BLaER1 treated with 17β-estradiol and CSF1 and Interleukin-3, amounts not matched to agents 10 nM and 100 nM (cell line): ENCODE measurements around the gene ZFP57.

Source experiments
- H3K27ac ChIP-seq, 11 experiments: shearing (Covaris generic); formaldehyde crosslinking; 2 replicates each; pipeline ENCODE4 v1.8.1; 2022
- H3K27me3 ChIP-seq, 11 experiments: shearing (Covaris generic); formaldehyde crosslinking; 2 replicates each; pipeline ENCODE4 v1.8.1; 2022
- H3K36me3 ChIP-seq, 11 experiments: shearing (Covaris generic); formaldehyde crosslinking; 2 replicates each; pipeline ENCODE4 v1.8.1; 2022
- H3K4me1 ChIP-seq, 10 experiments: shearing (Covaris generic); formaldehyde crosslinking; 2 replicates each; pipeline ENCODE4 v1.8.1; 2022
- H3K4me2 ChIP-seq, 11 experiments: shearing (Covaris generic); formaldehyde crosslinking; 2 replicates each; pipeline ENCODE4 v1.8.1; 2022
- H3K4me3 ChIP-seq, 10 experiments: shearing (Covaris generic); formaldehyde crosslinking; 2 replicates each; pipeline ENCODE4 v1.8.1; 2022
- H3K9ac ChIP-seq, 11 experiments: shearing (Covaris generic); formaldehyde crosslinking; 2 replicates each; pipeline ENCODE4 v1.8.1; 2022
- H3K9me3 ChIP-seq, 11 experiments: shearing (Covaris generic); formaldehyde crosslinking; replicated peaks in 1 of 11; 2 replicates each; pipeline ENCODE4 v1.8.1; 2022
- H4K20me1 ChIP-seq, 11 experiments: shearing (Covaris generic); formaldehyde crosslinking; 2 replicates each; pipeline ENCODE4 v1.8.1; 2022
- Cebpa-rat ChIP-seq, 11 experiments: shearing (Covaris generic); IDR thresholded peaks; 2 replicates each; pipeline ENCODE4 v1.8.1; 2022

Gene ZFP57

GRCh38 chr6:29724937-29725869 lies 44.3 kb upstream of the ZFP57 start:
- H3K9me3 ChIP-seq = peaks cover 0 to 9% (median 0%) of the 10 kb centered on the region in 11 experiments; a peak in 1 of 22 replicates
- H3K4me2 ChIP-seq = peak overlapping the region in 9 of 11 experiments; percentile 82 to 93 (median 91); a peak in 11 of 22 replicates
- H3K27me3 ChIP-seq = peaks cover 16 to 44% (median 31%) of the 10 kb centered on the region in 11 experiments
- peaks cover 0 to 34% (median 13%) of the 10 kb centered on the region in 11 experiments; a peak in 14 of 22 replicates for H3K36me3 ChIP-seq
- H3K4me3 ChIP-seq = peak overlapping the region in 3 of 10 experiments; percentile 78 to 83 (median 83); a peak in 2 of 20 replicates
- H3K27ac ChIP-seq = no peak overlapping the region
- H3K4me1 ChIP-seq = peaks cover 0 to 19% (median 5%) of the 10 kb centered on the region in 10 experiments; a peak in 9 of 20 replicates
- no peak for TF ChIP-seq Cebpa-rat (IDR thresholded peaks at IDR 0.05)
- H3K9ac ChIP-seq = no peak overlapping the region
- peaks cover 0 to 27% (median 16%) of the 10 kb centered on the region in 11 experiments; a peak in 10 of 22 replicates for H4K20me1 ChIP-seq

GRCh38 chr6:29723666-29724588 lies 43.0 kb upstream of the ZFP57 start:
- Histone ChIP-seq H3K27ac (peak overlapping the region; percentile 57 to 76 (median 70); a peak in 21 of 22 replicates), H3K4me1 (peaks cover 0 to 19% (median 5%) of the 10 kb centered on the region in 10 experiments; a peak in 9 of 20 replicates), H3K4me2 (peak overlapping the region; percentile 82 to 93 (median 91)), H3K36me3 (peaks cover 0 to 34% (median 13%) of the 10 kb centered on the region in 11 experiments; a peak in 14 of 22 replicates), H3K27me3 (peaks cover 16 to 44% (median 31%) of the 10 kb centered on the region in 11 experiments), H4K20me1 (peaks cover 0 to 27% (median 16%) of the 10 kb centered on the region in 11 experiments; a peak in 10 of 22 replicates), H3K4me3 (peak overlapping the region; percentile 66 to 83 (median 80)), H3K9ac (peak overlapping the region; percentile 73 to 82 (median 80)), H3K9me3 (peaks cover 0 to 9% (median 0%) of the 10 kb centered on the region in 11 experiments; a peak in 1 of 22 replicates)
- no peak for TF ChIP-seq Cebpa-rat (IDR thresholded peaks at IDR 0.05)

GRCh38 chr6:29723262-29723665 lies 42.3 kb upstream of the ZFP57 start, which contains the start of gene HLA-F:
TSS of gene HLA-F (plus strand) at chr6:29723434. CDS start at chr6:29723464, 30 bp downstream.
- peak within 1 kb of the TSS; percentile 73 to 82 (median 80) for H3K9ac ChIP-seq
- H3K36me3 ChIP-seq = peaks cover 0 to 34% (median 13%) of the 10 kb centered on the region in 11 experiments; a peak in 14 of 22 replicates
- peaks cover 16 to 44% (median 31%) of the 10 kb centered on the region in 11 experiments for H3K27me3 ChIP-seq
- peak within 1 kb of the TSS; percentile 82 to 93 (median 91) for H3K4me2 ChIP-seq
- TF ChIP-seq Cebpa-rat (IDR thresholded peaks at IDR 0.05) = no peak
- peak within 1 kb of the TSS; percentile 57 to 76 (median 70); a peak in 21 of 22 replicates for H3K27ac ChIP-seq
- H3K4me3 ChIP-seq = peak within 1 kb of the TSS; percentile 66 to 83 (median 80)
- H3K4me1 ChIP-seq = peaks cover 0 to 19% (median 5%) of the 10 kb centered on the region in 10 experiments; a peak in 9 of 20 replicates
- peaks cover 0 to 9% (median 0%) of the 10 kb centered on the region in 11 experiments; a peak in 1 of 22 replicates for H3K9me3 ChIP-seq
- H4K20me1 ChIP-seq = peaks cover 0 to 23% (median 16%) of the 10 kb centered on the region in 11 experiments; a peak in 10 of 22 replicates

- no peak overlapping the region for H3K4me3 ChIP-seq
- H3K27me3 ChIP-seq = peaks cover 16 to 44% (median 31%) of the 10 kb centered on the region in 11 experiments
- TF ChIP-seq Cebpa-rat (IDR thresholded peaks at IDR 0.05) = no peak
These were observed 39.9 kb upstream of the ZFP57 start for GRCh38 chr6:29720863-29721262.

GRCh38 chr6:29710281-29710941 lies 29.5 kb upstream of the ZFP57 start:
- Histone ChIP-seq H3K4me1 (peaks cover 19 to 31% (median 29%) of the 10 kb centered on the region in 10 experiments), H3K36me3 (no peaks in the 10 kb centered on the region), H3K9ac (no peak overlapping the region), H3K27me3 (0 out of 22 replicates have a peak, but pooled peaks cover 0 to 4% (median 0%) of the 10 kb centered on the region in 11 experiments), H3K27ac (no peak overlapping the region), H3K9me3 (no peaks in the 10 kb centered on the region), H3K4me3 (no peak overlapping the region), H3K4me2 (peak overlapping the region; percentile 3 to 95 (median 92); a peak in 19 of 22 replicates), H4K20me1 (no peaks in the 10 kb centered on the region)
- no peak for TF ChIP-seq Cebpa-rat (IDR thresholded peaks at IDR 0.05)

More at GRCh38 chr6:29720863-29721262, 39.9 kb upstream of the ZFP57 start:
- Histone ChIP-seq H3K9me3 (peaks cover 0 to 9% (median 0%) of the 10 kb centered on the region in 11 experiments; a peak in 1 of 22 replicates), H3K4me2 (no peak overlapping the region), H3K27ac (no peak overlapping the region), H3K4me1 (peaks cover 0 to 19% (median 5%) of the 10 kb centered on the region in 10 experiments; a peak in 9 of 20 replicates), H3K9ac (no peak overlapping the region), H3K36me3 (peaks cover 0 to 12% (median 6%) of the 10 kb centered on the region in 11 experiments; a peak in 11 of 22 replicates), H4K20me1 (peaks cover 0 to 18% (median 14%) of the 10 kb centered on the region in 11 experiments; a peak in 10 of 22 replicates)

- Histone ChIP-seq H3K4me2 (peak overlapping the region; percentile 62 to 95 (median 92)), H3K27me3 (0 out of 22 replicates have a peak, but pooled peaks cover 0 to 4% (median 0%) of the 10 kb centered on the region in 11 experiments), H3K36me3 (no peaks in the 10 kb centered on the region), H3K27ac (peak overlapping the region in 3 of 11 experiments; percentile 1 to 27 (median 14); a peak in 5 of 22 replicates), H3K4me3 (peak overlapping the region in 9 of 10 experiments; percentile 12 to 48 (median 27); a peak in 13 of 20 replicates), H3K4me1 (peaks cover 19 to 31% (median 29%) of the 10 kb centered on the region in 10 experiments), H4K20me1 (no peaks in the 10 kb centered on the region), H3K9ac (peak overlapping the region in 5 of 11 experiments; percentile 7 to 28 (median 16); a peak in 4 of 22 replicates), H3K9me3 (no peaks in the 10 kb centered on the region)
- 0 out of 22 replicates have a peak, but pooled peaks of 1 of the 11 experiments have one; percentile 17 for TF ChIP-seq Cebpa-rat (IDR thresholded peaks at IDR 0.05)
These were observed 28.2 kb upstream of the ZFP57 start for GRCh38 chr6:29709188-29709587.
